HepG2 (cell line): Measurements from ENCODE around the gene AJM1. TPM values are rescaled to one million over a fixed set of nuclear protein-coding genes. Genes with fewer than 3 reads are reported as not detected.
A peak's percentile ranks its signal among the peaks of the same experiment; 100 is the strongest.

Source experiments
- ARNTL ChIP-seq: sonication (generic); formaldehyde crosslinking; IDR thresholded peaks from 2 replicates; pipeline ENCODE4 v1.4.0; 2020; ENCODE audit warnings: mild to moderate bottlenecking, missing genetic modification reagents
- CEBPB ChIP-seq: IDR thresholded peaks from 2 replicates; pipeline ENCODE4 v1.6.1; 2011; ENCODE audit warnings: low read depth, low read length, improper control_type of control experiment, borderline replicate concordance
- CREB1 ChIP-seq, 2 experiments: fragments of 450-650 bp in 1 of 2; IDR thresholded peaks; 2 replicates each; pipeline ENCODE4 v1.6.1; 2016 to 2017; ENCODE audit warnings: control low read depth in 1 of 2, mild to moderate bottlenecking in 1 of 2, missing compliant biosample characterization in 1 of 2, missing genetic modification characterization in 1 of 2
- PAX8 ChIP-seq: sonication (generic); formaldehyde crosslinking; IDR thresholded peaks from 2 replicates; pipeline ENCODE4 v1.8.0; 2022; ENCODE audit warnings: mild to moderate bottlenecking, missing genetic modification reagents, borderline replicate concordance
- RBFOX2 ChIP-seq: fragments of 200-400 bp; formaldehyde crosslinking; IDR thresholded peaks from 2 replicates; pipeline ENCODE4 v1.6.1; 2017; ENCODE audit warnings: low read depth, mild to moderate bottlenecking, low read length
- RNF2 ChIP-seq: fragments of 450-650 bp; conservative IDR thresholded peaks from 2 replicates; pipeline ENCODE4 v1.6.1; 2016; ENCODE audit warnings: low read depth
- TAF15 ChIP-seq: fragments of 200-400 bp; formaldehyde crosslinking; IDR thresholded peaks from one replicate; pipeline ENCODE4 v1.6.1; 2018; ENCODE audit warnings: mild to moderate bottlenecking, low read depth, low read length; ENCODE audit not compliant: poor library complexity, severe bottlenecking
- TP53 ChIP-seq: sonication (generic); formaldehyde crosslinking; conservative IDR thresholded peaks from 2 replicates; pipeline ENCODE4 v1.4.0; 2020; ENCODE audit warnings: missing genetic modification reagents
- TRIM24 ChIP-seq: sonication (generic); formaldehyde crosslinking; IDR thresholded peaks from 2 replicates; pipeline ENCODE4 v1.8.0; 2022; ENCODE audit warnings: mild to moderate bottlenecking, missing genetic modification reagents
- ZC3H4 ChIP-seq: sonication (generic); formaldehyde crosslinking; IDR thresholded peaks from 2 replicates; pipeline ENCODE4 v1.4.0; 2020; ENCODE audit warnings: missing genetic modification reagents, borderline replicate concordance
- ZNF17 ChIP-seq: sonication (generic); formaldehyde crosslinking; IDR thresholded peaks from 2 replicates; pipeline ENCODE4 v1.5.0; 2020; ENCODE audit warnings: mild to moderate bottlenecking, missing genetic modification reagents
- ZNF331 ChIP-seq: sonication (generic); formaldehyde crosslinking; IDR thresholded peaks from 2 replicates; pipeline ENCODE4 v1.4.0; 2020; ENCODE audit warnings: missing genetic modification reagents
- ZNF33A ChIP-seq: sonication (generic); formaldehyde crosslinking; IDR thresholded peaks from 2 replicates; pipeline ENCODE4 v1.5.1; 2020; ENCODE audit warnings: missing genetic modification reagents, mild to moderate bottlenecking, moderate library complexity, borderline replicate concordance
- ZNF556 ChIP-seq: sonication (generic); formaldehyde crosslinking; IDR thresholded peaks from 2 replicates; pipeline ENCODE4 v1.4.0; 2020; ENCODE audit warnings: mild to moderate bottlenecking, missing genetic modification reagents, borderline replicate concordance
- ZSCAN25 ChIP-seq: sonication (generic); formaldehyde crosslinking; IDR thresholded peaks from 2 replicates; pipeline ENCODE4 v1.8.0; 2022; ENCODE audit warnings: mild to moderate bottlenecking, missing genetic modification reagents
- ZSCAN30 ChIP-seq: sonication (generic); formaldehyde crosslinking; IDR thresholded peaks from 2 replicates; pipeline ENCODE4 v1.5.0; 2020; ENCODE audit warnings: mild to moderate bottlenecking, missing genetic modification reagents
- polyA plus RNA-seq, 8 experiments: library from polyadenylated mRNA; depleted of rRNA in 3 of 8; stranded (reverse) in 7 of 8; unstranded in 1 of 8; fragments of >200 nt; fragmentation: Illumina TruSeq in 4 of 8; extraction: Trizol in 4 of 8; gene quantifications; 2 replicates each; pipeline versions ENCODE4 v1.2.1 to v1.2.3, GENCODE V29; 2011 to 2016; ENCODE audit warnings: low read depth in 4 of 8, missing spikeins in 1 of 8, mixed read lengths in 1 of 8; ENCODE audit not compliant: insufficient read depth in 1 of 8
- total RNA-seq, 5 experiments: library from RNA; depleted of rRNA; stranded (reverse); fragments of >200 nt; fragmentation: Illumina TruSeq; extraction: Trizol; gene quantifications; 2 replicates each; pipeline ENCODE4 v1.2.3, GENCODE V29; 2016; ENCODE audit warnings: low read depth in 1 of 5
- TF ChIP-seq, protein P1 (sequence below): sonication (generic); formaldehyde crosslinking; IDR thresholded peaks from 2 replicates; pipeline ENCODE4 v1.4.0; 2020; ENCODE audit warnings: mild to moderate bottlenecking, missing genetic modification reagents
- TF ChIP-seq, protein P2 (sequence below): sonication (generic); formaldehyde crosslinking; IDR thresholded peaks from 2 replicates; pipeline ENCODE4 v1.4.0; 2020; ENCODE audit warnings: missing genetic modification reagents
- TF ChIP-seq, protein P3 (sequence below): sonication (generic); formaldehyde crosslinking; IDR thresholded peaks from 2 replicates; pipeline ENCODE4 v1.8.0; 2022; ENCODE audit warnings: missing genetic modification reagents, low read depth, mild to moderate bottlenecking, borderline replicate concordance
- TF ChIP-seq, protein P4 (sequence below): sonication (generic); formaldehyde crosslinking; IDR thresholded peaks from 2 replicates; pipeline ENCODE4 v1.4.0; 2020; ENCODE audit warnings: missing genetic modification reagents

The AJM1 gene
- total and polyA plus RNA-seq, 2 of the 13 experiments (the other 11 are each of a cell fraction or from before 2014, with no cell fraction given): 1.1 to 1.2 TPM

DNA sequence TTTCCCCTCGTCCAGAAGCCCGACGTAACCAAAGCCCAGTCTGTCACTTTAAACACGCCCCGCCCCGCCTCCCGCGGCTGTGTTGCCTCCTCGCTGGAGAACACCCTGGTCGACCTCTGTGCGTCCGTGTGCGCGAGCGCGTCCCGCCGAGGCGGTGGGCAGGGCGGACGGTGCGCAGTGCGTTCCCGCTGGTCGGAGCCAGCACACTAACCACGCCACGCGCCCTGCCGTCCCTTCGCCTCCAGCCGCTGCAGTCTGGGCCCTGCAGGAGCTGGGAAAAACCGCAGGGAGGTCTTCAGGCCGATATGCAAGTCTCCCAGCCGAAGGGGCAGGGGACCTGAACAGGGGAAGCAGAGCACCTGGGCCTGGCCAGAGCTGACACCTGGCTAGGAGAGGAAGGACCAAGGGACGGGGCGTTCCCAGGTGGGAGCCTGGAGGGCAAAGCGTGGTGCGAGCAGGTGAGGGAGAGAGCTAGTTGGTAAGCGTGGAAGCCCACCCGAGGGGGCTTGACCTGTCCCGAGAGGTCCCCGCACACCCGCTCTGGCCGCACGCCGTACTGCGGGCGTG, 5.6 kb downstream of the AJM1 start (continued):
- TF ChIP-seq PAX8 (CRISPR knock-in tag): no peak
- TF ChIP-seq, protein P1, sequence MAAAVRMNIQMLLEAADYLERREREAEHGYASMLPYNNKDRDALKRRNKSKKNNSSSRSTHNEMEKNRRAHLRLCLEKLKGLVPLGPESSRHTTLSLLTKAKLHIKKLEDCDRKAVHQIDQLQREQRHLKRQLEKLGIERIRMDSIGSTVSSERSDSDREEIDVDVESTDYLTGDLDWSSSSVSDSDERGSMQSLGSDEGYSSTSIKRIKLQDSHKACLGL: peak; percentile 66; the same call in 1 of the 2 replicates
- peak; percentile 96 for TF ChIP-seq RBFOX2
- TF ChIP-seq TAF15: no peak
- TF ChIP-seq, protein P2, sequence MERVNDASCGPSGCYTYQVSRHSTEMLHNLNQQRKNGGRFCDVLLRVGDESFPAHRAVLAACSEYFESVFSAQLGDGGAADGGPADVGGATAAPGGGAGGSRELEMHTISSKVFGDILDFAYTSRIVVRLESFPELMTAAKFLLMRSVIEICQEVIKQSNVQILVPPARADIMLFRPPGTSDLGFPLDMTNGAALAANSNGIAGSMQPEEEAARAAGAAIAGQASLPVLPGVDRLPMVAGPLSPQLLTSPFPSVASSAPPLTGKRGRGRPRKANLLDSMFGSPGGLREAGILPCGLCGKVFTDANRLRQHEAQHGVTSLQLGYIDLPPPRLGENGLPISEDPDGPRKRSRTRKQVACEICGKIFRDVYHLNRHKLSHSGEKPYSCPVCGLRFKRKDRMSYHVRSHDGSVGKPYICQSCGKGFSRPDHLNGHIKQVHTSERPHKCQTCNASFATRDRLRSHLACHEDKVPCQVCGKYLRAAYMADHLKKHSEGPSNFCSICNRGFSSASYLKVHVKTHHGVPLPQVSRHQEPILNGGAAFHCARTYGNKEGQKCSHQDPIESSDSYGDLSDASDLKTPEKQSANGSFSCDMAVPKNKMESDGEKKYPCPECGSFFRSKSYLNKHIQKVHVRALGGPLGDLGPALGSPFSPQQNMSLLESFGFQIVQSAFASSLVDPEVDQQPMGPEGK (CRISPR knock-in tag): no peak
- peak; percentile 87; the same call in 1 of the 2 replicates for TF ChIP-seq ZC3H4 (CRISPR knock-in tag)
- no peak for TF ChIP-seq CREB1 (IDR thresholded peaks at IDR 0.05)
- no peak for TF ChIP-seq CREB1 (CRISPR knock-in tag; IDR thresholded peaks at IDR 0.05)
- TF ChIP-seq ARNTL (CRISPR knock-in tag): 0 out of 2 replicates have a peak, but pooled peaks have one; percentile 38
- no peak for TF ChIP-seq TRIM24 (CRISPR knock-in tag)
- no peak for TF ChIP-seq ZNF556
- no peak for TF ChIP-seq ZNF33A
- TF ChIP-seq ZSCAN25 (CRISPR knock-in tag): peak; percentile 80; the same call in 1 of the 2 replicates
- TF ChIP-seq ZNF331: peak; percentile 31; the same call in 1 of the 2 replicates
- TF ChIP-seq ZNF17 (CRISPR knock-in tag): no peak
- TF ChIP-seq ZSCAN30: no peak
- no peak for TF ChIP-seq TP53 (CRISPR knock-in tag)
- TF ChIP-seq CEBPB: no peak
- TF ChIP-seq, protein P3, sequence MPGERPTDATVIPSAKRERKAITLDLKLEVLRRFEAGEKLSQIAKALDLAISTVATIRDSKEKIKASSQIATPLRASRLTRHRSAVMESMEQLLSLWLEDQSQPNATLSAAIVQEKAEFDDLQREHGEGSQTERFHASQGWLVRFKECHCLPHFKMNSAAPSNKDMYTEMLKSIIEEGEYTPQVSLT (CRISPR knock-in tag): no peak
- TF ChIP-seq, protein P4, sequence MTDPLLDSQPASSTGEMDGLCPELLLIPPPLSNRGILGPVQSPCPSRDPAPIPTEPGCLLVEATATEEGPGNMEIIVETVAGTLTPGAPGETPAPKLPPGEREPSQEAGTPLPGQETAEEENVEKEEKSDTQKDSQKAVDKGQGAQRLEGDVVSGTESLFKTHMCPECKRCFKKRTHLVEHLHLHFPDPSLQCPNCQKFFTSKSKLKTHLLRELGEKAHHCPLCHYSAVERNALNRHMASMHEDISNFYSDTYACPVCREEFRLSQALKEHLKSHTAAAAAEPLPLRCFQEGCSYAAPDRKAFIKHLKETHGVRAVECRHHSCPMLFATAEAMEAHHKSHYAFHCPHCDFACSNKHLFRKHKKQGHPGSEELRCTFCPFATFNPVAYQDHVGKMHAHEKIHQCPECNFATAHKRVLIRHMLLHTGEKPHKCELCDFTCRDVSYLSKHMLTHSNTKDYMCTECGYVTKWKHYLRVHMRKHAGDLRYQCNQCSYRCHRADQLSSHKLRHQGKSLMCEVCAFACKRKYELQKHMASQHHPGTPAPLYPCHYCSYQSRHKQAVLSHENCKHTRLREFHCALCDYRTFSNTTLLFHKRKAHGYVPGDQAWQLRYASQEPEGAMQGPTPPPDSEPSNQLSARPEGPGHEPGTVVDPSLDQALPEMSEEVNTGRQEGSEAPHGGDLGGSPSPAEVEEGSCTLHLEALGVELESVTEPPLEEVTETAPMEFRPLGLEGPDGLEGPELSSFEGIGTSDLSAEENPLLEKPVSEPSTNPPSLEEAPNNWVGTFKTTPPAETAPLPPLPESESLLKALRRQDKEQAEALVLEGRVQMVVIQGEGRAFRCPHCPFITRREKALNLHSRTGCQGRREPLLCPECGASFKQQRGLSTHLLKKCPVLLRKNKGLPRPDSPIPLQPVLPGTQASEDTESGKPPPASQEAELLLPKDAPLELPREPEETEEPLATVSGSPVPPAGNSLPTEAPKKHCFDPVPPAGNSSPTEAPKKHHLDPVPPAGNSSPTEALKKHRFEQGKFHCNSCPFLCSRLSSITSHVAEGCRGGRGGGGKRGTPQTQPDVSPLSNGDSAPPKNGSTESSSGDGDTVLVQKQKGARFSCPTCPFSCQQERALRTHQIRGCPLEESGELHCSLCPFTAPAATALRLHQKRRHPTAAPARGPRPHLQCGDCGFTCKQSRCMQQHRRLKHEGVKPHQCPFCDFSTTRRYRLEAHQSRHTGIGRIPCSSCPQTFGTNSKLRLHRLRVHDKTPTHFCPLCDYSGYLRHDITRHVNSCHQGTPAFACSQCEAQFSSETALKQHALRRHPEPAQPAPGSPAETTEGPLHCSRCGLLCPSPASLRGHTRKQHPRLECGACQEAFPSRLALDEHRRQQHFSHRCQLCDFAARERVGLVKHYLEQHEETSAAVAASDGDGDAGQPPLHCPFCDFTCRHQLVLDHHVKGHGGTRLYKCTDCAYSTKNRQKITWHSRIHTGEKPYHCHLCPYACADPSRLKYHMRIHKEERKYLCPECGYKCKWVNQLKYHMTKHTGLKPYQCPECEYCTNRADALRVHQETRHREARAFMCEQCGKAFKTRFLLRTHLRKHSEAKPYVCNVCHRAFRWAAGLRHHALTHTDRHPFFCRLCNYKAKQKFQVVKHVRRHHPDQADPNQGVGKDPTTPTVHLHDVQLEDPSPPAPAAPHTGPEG (CRISPR knock-in tag): no peak
- no peak for TF ChIP-seq RNF2
